Trophoblast cell (in vitro differentiated cells and primary cell): ENCODE measurements around the gene KCNJ11.
A peak's percentile ranks its signal among the peaks of the same experiment; 100 is the strongest.

ENCODE experiments used
- DNase-seq, 2 donors: peaks; one replicate each; pipeline ENCODE4 v3.0.0-alpha.2; 2016
- H2AFZ ChIP-seq: 2 replicates; pipeline ENCODE4 v1.6.1; 2013; ENCODE audit warnings: low read length, moderate library complexity, mild to moderate bottlenecking; ENCODE audit not compliant: insufficient read depth, poor library complexity
- H2AK5ac ChIP-seq: 2 replicates; pipeline ENCODE4 v1.6.1; 2013; ENCODE audit warnings: mild to moderate bottlenecking, low read length
- H2BK120ac ChIP-seq: 2 replicates; pipeline ENCODE4 v1.6.1; 2013; ENCODE audit warnings: low read length, mild to moderate bottlenecking, moderate library complexity; ENCODE audit not compliant: insufficient read depth, poor library complexity
- H2BK12ac ChIP-seq: 2 replicates; pipeline ENCODE4 v1.6.1; 2013; ENCODE audit warnings: mild to moderate bottlenecking, low read length, moderate library complexity
- H2BK5ac ChIP-seq: 2 replicates; pipeline ENCODE4 v1.6.1; 2013; ENCODE audit warnings: low read length, low read depth, moderate library complexity, mild to moderate bottlenecking; ENCODE audit not compliant: poor library complexity
- H3K14ac ChIP-seq: 2 replicates; pipeline ENCODE4 v1.6.1; 2013; ENCODE audit warnings: mild to moderate bottlenecking, low read length
- H3K18ac ChIP-seq: 2 replicates; pipeline ENCODE4 v1.6.1; 2013; ENCODE audit warnings: mild to moderate bottlenecking, low read length
- H3K23ac ChIP-seq: 2 replicates; pipeline ENCODE4 v1.6.1; 2013; ENCODE audit warnings: low read length
- H3K27ac ChIP-seq: 2 replicates; pipeline ENCODE4 v1.5.1; 2013; ENCODE audit warnings: low read depth, mild to moderate bottlenecking, inconsistent platforms, low read length, moderate library complexity
- H3K27me3 ChIP-seq: 2 replicates; pipeline ENCODE4 v1.6.1; 2013; ENCODE audit warnings: inconsistent platforms, mild to moderate bottlenecking, low read length, moderate library complexity; ENCODE audit not compliant: insufficient read depth
- H3K36me3 ChIP-seq, 2 experiments: 1 replicate in 1 of 2; 2 replicates in 1 of 2; pipeline ENCODE4 v1.6.1; 2013; ENCODE audit warnings: low read length in 2 of 2, mild to moderate bottlenecking in 2 of 2, moderate library complexity in 1 of 2; ENCODE audit not compliant: insufficient read depth in 2 of 2, control insufficient read depth in 1 of 2
- H3K4ac ChIP-seq: 2 replicates; pipeline ENCODE4 v1.6.1; 2013; ENCODE audit warnings: low read depth, mild to moderate bottlenecking, low read length, moderate library complexity
- H3K4me1 ChIP-seq, 2 experiments: 1 replicate in 1 of 2; 2 replicates in 1 of 2; pipeline ENCODE4 v1.6.1; 2013; ENCODE audit warnings: low read length in 2 of 2, mild to moderate bottlenecking in 2 of 2, moderate library complexity in 1 of 2; ENCODE audit not compliant: insufficient read depth in 2 of 2, control insufficient read depth in 1 of 2
- H3K4me2 ChIP-seq: 2 replicates; pipeline ENCODE4 v1.6.1; 2013; ENCODE audit warnings: inconsistent platforms, mild to moderate bottlenecking, low read length, moderate library complexity
- H3K4me3 ChIP-seq: 2 replicates; pipeline ENCODE4 v1.5.1; 2013; ENCODE audit warnings: mild to moderate bottlenecking, low read depth, low read length, inconsistent platforms
- H3K79me1 ChIP-seq: one replicate; pipeline ENCODE4 v1.6.1; 2013; ENCODE audit warnings: low read length
- H3K79me2 ChIP-seq: 2 replicates; pipeline ENCODE4 v1.6.1; 2013; ENCODE audit warnings: low read length, mild to moderate bottlenecking; ENCODE audit not compliant: control insufficient read depth, insufficient read depth, poor library complexity
- H3K9ac ChIP-seq: 2 replicates; pipeline ENCODE4 v1.6.1; 2013; ENCODE audit warnings: mild to moderate bottlenecking, low read length
- H3K9me3 ChIP-seq: 2 replicates; pipeline ENCODE4 v1.6.1; 2013; ENCODE audit warnings: low read depth, mild to moderate bottlenecking, control low read depth, inconsistent platforms, low read length; ENCODE audit not compliant: insufficient read depth
- H4K12ac ChIP-seq: 2 replicates; pipeline ENCODE4 v1.6.1; 2013; ENCODE audit warnings: low read depth, mild to moderate bottlenecking, low read length, moderate library complexity
- H4K8ac ChIP-seq: 2 replicates; pipeline ENCODE4 v1.6.1; 2013; ENCODE audit warnings: low read depth, mild to moderate bottlenecking, low read length, moderate library complexity
- H4K91ac ChIP-seq: one replicate; pipeline ENCODE4 v1.6.1; 2013; ENCODE audit warnings: low read depth, mild to moderate bottlenecking, low read length, moderate library complexity
- WGBS: extraction: QIAGEN DNeasy Blood & Tissue Kit; methylation state at CpG from one replicate; pipeline ENCODE4 v1.1.7; 2013; ENCODE audit warnings: missing lambda C conversion rate; ENCODE audit not compliant: insufficient read length, insufficient coverage; ENCODE audit errors: extremely low coverage; 5-methylcytosine and 5-hydroxymethylcytosine counted together

The KCNJ11 gene

GRCh38 chr11:17378655-17379054 is 9.8 kb downstream of the KCNJ11 start:
- H2BK120ac ChIP-seq: no peak overlapping the region
- no peak overlapping the region for H3K14ac ChIP-seq
- no peak overlapping the region for H2AFZ ChIP-seq
- DNase-seq: no peak
- WGBS: no CpG with 5 or more reads among the region's 2 CpGs
- H3K9me3 ChIP-seq: peaks cover 3% of the 10 kb centered on the region
- no peak overlapping the region for H2BK12ac ChIP-seq
- H3K36me3 ChIP-seq: no peaks in the 10 kb centered on the region
- H2AK5ac ChIP-seq: no peak overlapping the region
- H4K91ac ChIP-seq: no peak overlapping the region
- H3K27ac ChIP-seq: no peak overlapping the region
- H3K4me1 ChIP-seq: no peaks in the 10 kb centered on the region
- no peak overlapping the region for H2BK5ac ChIP-seq
- no peaks in the 10 kb centered on the region for H3K79me1 ChIP-seq
- H4K12ac ChIP-seq: no peak overlapping the region
- H3K18ac ChIP-seq: no peak overlapping the region
- no peak overlapping the region for H3K4me2 ChIP-seq
- no peaks in the 10 kb centered on the region for H3K79me2 ChIP-seq
- no peak overlapping the region for H3K4me3 ChIP-seq
- H3K23ac ChIP-seq: no peak overlapping the region
- H3K27me3 ChIP-seq: no peaks in the 10 kb centered on the region
- H3K4ac ChIP-seq: no peak overlapping the region
- no peak overlapping the region for H4K8ac ChIP-seq
- no peak overlapping the region for H3K9ac ChIP-seq

DNA sequence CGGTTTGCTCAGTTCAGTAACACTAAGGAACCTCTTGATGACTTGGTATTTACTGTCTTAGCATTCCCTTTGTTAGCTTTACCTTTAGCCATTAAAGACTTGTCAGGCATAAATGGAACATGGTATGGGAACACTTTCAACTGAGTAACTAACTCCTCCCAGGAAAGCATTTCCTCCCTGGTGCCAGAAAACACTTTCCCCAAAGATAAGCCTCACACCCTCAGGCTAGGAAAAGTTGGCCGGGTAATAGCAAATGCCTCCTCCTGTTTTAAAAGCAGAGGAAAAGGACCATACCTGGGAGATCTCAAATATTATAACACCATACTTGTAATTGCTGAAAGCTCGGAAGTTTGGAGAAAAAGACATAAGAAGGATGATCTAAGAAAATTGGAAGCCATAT is 12.0 kb downstream of the KCNJ11 start:
- Histone ChIP-seq H3K79me1 (no peaks in the 10 kb centered on the region), H3K79me2 (no peaks in the 10 kb centered on the region), H2BK120ac (no peak overlapping the region), H4K91ac (no peak overlapping the region), H3K4me2 (no peak overlapping the region), H3K4me3 (no peak overlapping the region), H3K23ac (no peak overlapping the region), H3K14ac (no peak overlapping the region), H3K9ac (no peak overlapping the region), H2AFZ (no peak overlapping the region), H4K8ac (no peak overlapping the region), H3K27me3 (no peaks in the 10 kb centered on the region), H2BK12ac (no peak overlapping the region), H3K4ac (no peak overlapping the region), H2AK5ac (no peak overlapping the region), H3K27ac (no peak overlapping the region), H3K36me3 (no peaks in the 10 kb centered on the region), H3K4me1 (no peaks in the 10 kb centered on the region), H2BK5ac (no peak overlapping the region), H4K12ac (no peak overlapping the region), H3K18ac (no peak overlapping the region), H3K9me3 (peaks cover 17% of the 10 kb centered on the region)
- DNase-seq: peak in 1 of 2 donors; percentile 51
- WGBS: no CpG with 5 or more reads among the region's 3 CpGs

DNA sequence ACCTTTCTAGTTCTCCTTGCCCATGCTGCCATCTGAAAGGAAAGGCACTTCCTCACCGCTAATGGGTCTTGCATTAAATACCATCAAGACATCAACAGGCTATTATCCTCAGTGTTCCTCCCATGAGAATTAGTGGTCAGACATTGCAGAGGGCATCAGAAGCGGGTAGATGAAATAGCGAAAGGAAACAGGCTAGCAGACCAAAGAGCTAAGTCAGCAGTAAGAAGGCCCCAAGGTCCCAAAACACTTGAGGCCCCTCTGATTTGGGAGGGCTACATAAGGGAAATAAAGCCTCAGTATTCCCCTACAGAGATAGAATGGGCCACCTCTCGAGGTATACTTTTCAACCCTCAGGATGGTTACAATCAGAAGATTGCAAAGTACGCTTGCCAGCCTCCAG is 12.9 kb downstream of the KCNJ11 start:
- Histone ChIP-seq H2AFZ (no peak overlapping the region), H3K14ac (no peak overlapping the region), H3K36me3 (no peaks in the 10 kb centered on the region), H3K79me1 (no peaks in the 10 kb centered on the region), H3K4me2 (no peak overlapping the region), H3K79me2 (no peaks in the 10 kb centered on the region), H3K4ac (no peak overlapping the region), H3K27ac (no peak overlapping the region), H2BK5ac (no peak overlapping the region), H3K23ac (no peak overlapping the region), H3K18ac (no peak overlapping the region), H3K4me3 (no peak overlapping the region), H3K9ac (no peak overlapping the region), H3K27me3 (no peaks in the 10 kb centered on the region), H4K12ac (no peak overlapping the region), H3K9me3 (peaks cover 18% of the 10 kb centered on the region), H2AK5ac (no peak overlapping the region), H2BK12ac (no peak overlapping the region), H2BK120ac (no peak overlapping the region), H3K4me1 (no peaks in the 10 kb centered on the region), H4K91ac (no peak overlapping the region), H4K8ac (no peak overlapping the region)
- no peak for DNase-seq
- no CpG with 5 or more reads among the region's 5 CpGs for WGBS

DNA sequence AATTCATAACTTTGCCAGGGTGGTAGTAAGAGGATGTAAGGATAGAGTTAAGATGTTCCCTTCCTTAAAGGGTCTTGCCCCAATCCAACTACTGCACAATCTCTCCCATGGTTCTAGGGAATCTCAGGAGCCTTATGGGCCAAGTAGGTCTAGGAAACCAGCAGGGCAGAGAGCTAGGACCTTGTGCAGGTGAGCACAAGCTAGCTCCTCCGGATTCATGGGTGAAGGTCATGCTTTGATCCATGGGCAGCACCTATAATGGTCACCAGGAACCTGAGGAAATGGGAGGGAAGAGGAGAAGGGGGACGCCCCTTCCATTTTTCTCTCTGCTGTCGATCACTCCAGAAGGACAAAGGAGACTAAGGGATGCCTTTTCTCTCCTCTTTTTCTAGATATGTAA is 16.8 kb downstream of the KCNJ11 start:
- no CpG with 5 or more reads among the region's 3 CpGs for WGBS
- Histone ChIP-seq H3K27ac (no peak overlapping the region), H3K23ac (no peak overlapping the region), H3K14ac (no peak overlapping the region), H4K12ac (no peak overlapping the region), H3K18ac (no peak overlapping the region), H3K4me3 (no peak overlapping the region), H3K4me1 (no peaks in the 10 kb centered on the region), H3K27me3 (no peaks in the 10 kb centered on the region), H3K79me1 (no peaks in the 10 kb centered on the region), H3K79me2 (no peaks in the 10 kb centered on the region), H3K9me3 (peaks cover 31% of the 10 kb centered on the region), H3K36me3 (no peaks in the 10 kb centered on the region), H2AK5ac (no peak overlapping the region), H4K91ac (no peak overlapping the region), H2BK12ac (no peak overlapping the region), H2AFZ (no peak overlapping the region), H3K4ac (no peak overlapping the region), H2BK5ac (no peak overlapping the region), H3K4me2 (no peak overlapping the region), H2BK120ac (no peak overlapping the region), H4K8ac (no peak overlapping the region), H3K9ac (no peak overlapping the region)
- DNase-seq: no peak
